ENCODE data around the gene ZNF354C.

- TF ChIP-seq ESRRG (CRISPR knock-in tag; IDR thresholded peaks at IDR 0.05) (no peak), ZFP30 (CRISPR knock-in tag; IDR thresholded peaks at IDR 0.05) (no peak), CSDC2 (CRISPR knock-in tag; IDR thresholded peaks at IDR 0.05) (no peak), RARB (CRISPR knock-in tag; IDR thresholded peaks at IDR 0.05) (no peak), ISL1 (CRISPR knock-in tag; IDR thresholded peaks at IDR 0.05) (no peak), ZFP3 (CRISPR knock-in tag; IDR thresholded peaks at IDR 0.05) (no peak)
- TF ChIP-seq, protein P1, sequence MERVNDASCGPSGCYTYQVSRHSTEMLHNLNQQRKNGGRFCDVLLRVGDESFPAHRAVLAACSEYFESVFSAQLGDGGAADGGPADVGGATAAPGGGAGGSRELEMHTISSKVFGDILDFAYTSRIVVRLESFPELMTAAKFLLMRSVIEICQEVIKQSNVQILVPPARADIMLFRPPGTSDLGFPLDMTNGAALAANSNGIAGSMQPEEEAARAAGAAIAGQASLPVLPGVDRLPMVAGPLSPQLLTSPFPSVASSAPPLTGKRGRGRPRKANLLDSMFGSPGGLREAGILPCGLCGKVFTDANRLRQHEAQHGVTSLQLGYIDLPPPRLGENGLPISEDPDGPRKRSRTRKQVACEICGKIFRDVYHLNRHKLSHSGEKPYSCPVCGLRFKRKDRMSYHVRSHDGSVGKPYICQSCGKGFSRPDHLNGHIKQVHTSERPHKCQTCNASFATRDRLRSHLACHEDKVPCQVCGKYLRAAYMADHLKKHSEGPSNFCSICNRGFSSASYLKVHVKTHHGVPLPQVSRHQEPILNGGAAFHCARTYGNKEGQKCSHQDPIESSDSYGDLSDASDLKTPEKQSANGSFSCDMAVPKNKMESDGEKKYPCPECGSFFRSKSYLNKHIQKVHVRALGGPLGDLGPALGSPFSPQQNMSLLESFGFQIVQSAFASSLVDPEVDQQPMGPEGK (CRISPR knock-in tag; IDR thresholded peaks at IDR 0.05; ENCODE audit: borderline replicate concordance): no peak
Observed at GRCh38 chr5:179121667-179122111, 61.5 kb downstream of the ZNF354C start.
